Fibroblast of pulmonary artery (primary cell): Measurements from ENCODE around the gene USP37.

Source experiments
- DNase-seq: peaks from one replicate; pipeline ENCODE4 v3.0.0-alpha.2; 2010; ENCODE audit warnings: low read depth
- H3K4me3 ChIP-seq: replicated peaks from 2 replicates; pipeline ENCODE4 v1.5.1; 2011; ENCODE audit warnings: low read depth, mild to moderate bottlenecking, control low read depth, low read length, moderate library complexity
- TF ChIP-seq, protein P1 (sequence below): IDR thresholded peaks from 2 replicates; pipeline ENCODE4 v1.5.1; 2011; ENCODE audit warnings: mild to moderate bottlenecking, control low read depth, low read length, inconsistent platforms; ENCODE audit errors: missing control alignments

USP37 gene

GRCh38 chr2:218428846-218429558 lies 139.1 kb downstream of the USP37 start:
- no peak for DNase-seq
- H3K4me3 ChIP-seq, result no peak overlapping the region
- TF ChIP-seq, protein P1, sequence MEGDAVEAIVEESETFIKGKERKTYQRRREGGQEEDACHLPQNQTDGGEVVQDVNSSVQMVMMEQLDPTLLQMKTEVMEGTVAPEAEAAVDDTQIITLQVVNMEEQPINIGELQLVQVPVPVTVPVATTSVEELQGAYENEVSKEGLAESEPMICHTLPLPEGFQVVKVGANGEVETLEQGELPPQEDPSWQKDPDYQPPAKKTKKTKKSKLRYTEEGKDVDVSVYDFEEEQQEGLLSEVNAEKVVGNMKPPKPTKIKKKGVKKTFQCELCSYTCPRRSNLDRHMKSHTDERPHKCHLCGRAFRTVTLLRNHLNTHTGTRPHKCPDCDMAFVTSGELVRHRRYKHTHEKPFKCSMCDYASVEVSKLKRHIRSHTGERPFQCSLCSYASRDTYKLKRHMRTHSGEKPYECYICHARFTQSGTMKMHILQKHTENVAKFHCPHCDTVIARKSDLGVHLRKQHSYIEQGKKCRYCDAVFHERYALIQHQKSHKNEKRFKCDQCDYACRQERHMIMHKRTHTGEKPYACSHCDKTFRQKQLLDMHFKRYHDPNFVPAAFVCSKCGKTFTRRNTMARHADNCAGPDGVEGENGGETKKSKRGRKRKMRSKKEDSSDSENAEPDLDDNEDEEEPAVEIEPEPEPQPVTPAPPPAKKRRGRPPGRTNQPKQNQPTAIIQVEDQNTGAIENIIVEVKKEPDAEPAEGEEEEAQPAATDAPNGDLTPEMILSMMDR, result no peak

DNA sequence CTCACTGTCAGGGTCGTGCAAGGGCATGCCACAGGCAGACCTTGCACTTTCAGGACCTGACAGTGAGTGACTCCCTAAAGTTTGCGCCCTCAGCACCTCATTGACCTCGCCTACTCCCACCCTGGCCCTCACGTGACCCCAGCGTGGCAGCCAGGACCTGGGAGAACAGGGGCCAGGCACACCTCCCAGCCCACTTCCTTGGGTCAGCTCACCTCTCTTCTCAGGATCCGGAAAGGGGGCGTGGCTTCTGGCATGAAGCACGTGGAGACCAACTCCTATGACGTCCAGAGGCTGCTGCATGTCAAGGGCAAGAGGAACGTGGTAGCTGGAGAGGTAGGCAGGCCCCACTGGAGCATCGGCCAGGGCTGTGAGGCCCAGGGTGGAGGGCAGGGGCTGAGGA lies 140.4 kb downstream of the USP37 start:
- no peak overlapping the region for H3K4me3 ChIP-seq
- TF ChIP-seq, protein P1, result no peak
- no peak for DNase-seq

DNA sequence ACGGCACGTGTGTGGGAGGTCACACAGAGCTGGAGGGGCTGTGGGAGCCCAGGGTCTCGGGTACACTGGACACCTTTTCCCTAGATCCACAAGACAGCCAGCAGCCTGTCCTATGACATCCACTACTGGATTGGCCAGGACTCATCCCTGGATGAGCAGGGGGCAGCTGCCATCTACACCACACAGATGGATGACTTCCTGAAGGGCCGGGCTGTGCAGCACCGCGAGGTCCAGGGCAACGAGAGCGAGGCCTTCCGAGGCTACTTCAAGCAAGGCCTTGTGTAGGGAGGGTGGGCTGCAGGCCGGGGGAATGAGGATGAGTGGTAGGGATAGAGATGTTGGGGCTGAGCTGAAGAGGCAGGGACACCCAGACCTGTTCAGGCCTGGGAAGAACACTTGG lies 142.6 kb downstream of the USP37 start:
- DNase-seq, result no peak
- TF ChIP-seq, protein P1, result no peak
- no peak overlapping the region for H3K4me3 ChIP-seq

GRCh38 chr2:218423584-218423983 lies 144.6 kb downstream of the USP37 start:
- no peak for DNase-seq
- TF ChIP-seq, protein P1, result no peak
- no peak overlapping the region for H3K4me3 ChIP-seq

DNA sequence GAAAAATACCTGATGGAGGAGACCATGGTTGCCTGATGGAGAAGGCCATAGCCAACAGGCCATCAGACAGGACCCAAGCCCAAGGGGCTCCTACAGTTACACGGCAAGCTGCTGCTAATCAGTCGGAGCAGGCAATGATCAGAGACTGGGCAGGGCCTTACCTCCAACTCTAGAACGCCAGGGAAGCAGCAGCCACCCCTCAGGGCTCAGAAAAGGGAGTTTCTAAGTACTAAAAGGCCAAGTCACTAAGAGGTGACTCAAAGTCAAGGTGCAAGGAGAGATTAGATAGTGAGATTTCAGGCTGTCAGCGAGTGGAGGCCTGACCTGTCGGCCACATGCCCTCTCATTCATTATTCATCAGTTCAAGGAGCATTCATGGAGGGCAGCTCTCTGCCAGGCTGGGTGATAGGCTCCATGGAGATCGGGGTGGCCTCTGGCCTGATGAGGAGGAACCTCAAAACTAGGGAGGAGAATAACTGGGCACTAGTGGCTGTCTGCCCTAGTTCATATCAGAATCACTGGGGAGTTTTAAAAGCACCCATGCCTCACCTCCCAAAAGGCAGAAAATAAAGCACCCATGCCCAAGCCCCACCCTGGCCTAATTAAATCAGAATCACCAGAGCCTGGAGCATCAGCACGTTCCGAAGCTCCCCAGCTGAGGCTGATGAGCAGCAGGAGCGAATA lies 145.6 kb downstream of the USP37 start:
- TF ChIP-seq, protein P1, result no peak
- no peak for DNase-seq
- H3K4me3 ChIP-seq, result no peak overlapping the region

DNA sequence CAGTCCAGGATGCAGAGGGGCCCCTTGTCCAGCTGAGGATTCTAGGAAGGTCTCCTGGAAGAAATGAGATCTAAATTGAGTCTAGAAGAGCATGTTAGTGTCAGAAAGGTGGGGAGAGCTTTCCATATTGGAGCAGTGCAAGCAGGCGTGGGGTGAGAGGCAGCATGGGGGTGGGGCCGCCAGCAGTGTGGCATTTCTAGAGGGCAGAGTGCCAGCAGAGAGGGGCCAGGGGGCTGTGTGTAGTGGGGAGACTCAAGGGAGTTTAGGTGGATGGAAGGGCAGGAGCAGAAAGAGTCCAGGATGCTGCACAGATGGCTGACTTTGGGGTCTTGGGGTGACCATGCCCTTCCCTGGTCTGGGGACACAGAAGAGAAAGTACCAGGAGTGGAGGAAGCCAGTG lies 147.1 kb downstream of the USP37 start:
- no peak for DNase-seq
- no peak overlapping the region for H3K4me3 ChIP-seq
- TF ChIP-seq, protein P1, result no peak
